Natural killer cell (primary cell): Measurements from ENCODE around the gene SSH2. TPM values are rescaled to one million over a fixed set of nuclear protein-coding genes. Genes with fewer than 3 reads are reported as not detected.

Source experiments
- ATAC-seq, 3 donors: fragments of 150-1000 bp in 2 of 3; fragments of 200-7000 bp in 1 of 3; cut with Tn5 transposase; 1 replicate in 1 of 3; 2 replicates in 2 of 3; pipeline ENCODE4 v1.10.0; 2021; ENCODE audit warnings: mild to moderate bottlenecking in 2 of 3, moderate library complexity in 2 of 3
- DNase-seq, 2 donors: peaks; one replicate each; pipeline versions ENCODE4 v3.0.0 to v3.0.0-alpha.2; 2013 to 2021; ENCODE audit warnings: mixed read lengths in 1 of 2
- H3K27ac ChIP-seq: one replicate; pipeline ENCODE4 v1.5.1; 2013; ENCODE audit warnings: mild to moderate bottlenecking, low read length
- H3K27me3 ChIP-seq: one replicate; pipeline ENCODE4 v1.6.1; 2013; ENCODE audit warnings: low read length; ENCODE audit not compliant: control insufficient read depth, insufficient read depth
- H3K36me3 ChIP-seq: one replicate; pipeline ENCODE4 v1.6.1; 2013; ENCODE audit warnings: low read length; ENCODE audit not compliant: control insufficient read depth, insufficient read depth
- H3K4me1 ChIP-seq: one replicate; pipeline ENCODE4 v1.6.1; 2013; ENCODE audit warnings: low read length; ENCODE audit not compliant: control insufficient read depth, insufficient read depth
- H3K4me3 ChIP-seq: one replicate; pipeline ENCODE4 v1.5.1; 2013; ENCODE audit warnings: low read length
- H3K9me3 ChIP-seq: one replicate; pipeline ENCODE4 v1.6.1; 2013; ENCODE audit warnings: low read length; ENCODE audit not compliant: control insufficient read depth, insufficient read depth
- H3K27ac Mint-ChIP-seq, 2 donors: one replicate each; pipeline ENCODE4 v1.8.0; 2022; ENCODE audit warnings: mild to moderate bottlenecking in 2 of 2, mixed read lengths in 2 of 2, moderate library complexity in 1 of 2
- H3K27me3 Mint-ChIP-seq, 2 donors: one replicate each; pipeline ENCODE4 v1.8.0; 2022; ENCODE audit warnings: low read depth in 2 of 2, mixed read lengths in 2 of 2
- H3K36me3 Mint-ChIP-seq: one replicate; pipeline ENCODE4 v1.8.0; 2022; ENCODE audit warnings: mixed read lengths
- H3K4me1 Mint-ChIP-seq, 2 donors: one replicate each; pipeline ENCODE4 v1.8.0; 2022; ENCODE audit warnings: mixed read lengths in 2 of 2
- H3K4me3 Mint-ChIP-seq: one replicate; pipeline ENCODE4 v1.8.0; 2022; ENCODE audit warnings: mild to moderate bottlenecking, moderate library complexity, mixed read lengths
- H3K9me3 Mint-ChIP-seq, 2 donors: one replicate each; pipeline ENCODE4 v1.8.0; 2022; ENCODE audit warnings: mixed read lengths in 2 of 2
- WGBS: methylation state at CpG from one replicate; pipeline ENCODE4 v1.1.7; 2013; ENCODE audit warnings: missing lambda C conversion rate; ENCODE audit not compliant: insufficient coverage; 5-methylcytosine and 5-hydroxymethylcytosine counted together
- intact Hi-C: fragments of 100-400 bp; cut with micrococcal nuclease; formaldehyde crosslinking; loops from one replicate; pipeline ENCODE4 v1.14.2; 2022
- total RNA-seq, 4 donors: library from RNA; stranded (reverse); fragments of 120-200 nt in 1 of 4; gene quantifications; one replicate each; pipeline versions ENCODE4 v1.2.3 to v1.2.4, GENCODE V29; 2013 to 2022
- TF ChIP-seq, protein P1 (sequence below): fragments of 200-600 bp; IDR thresholded peaks from one replicate; pipeline ENCODE4 v1.8.0; 2022; ENCODE audit warnings: antibody characterized with exemption

SSH2 gene
- total RNA-seq, 3 donors from 2014 or later (not counting 1 experiment from before 2014, with no cell fraction given): 124 to 166 (median 144) TPM

DNA sequence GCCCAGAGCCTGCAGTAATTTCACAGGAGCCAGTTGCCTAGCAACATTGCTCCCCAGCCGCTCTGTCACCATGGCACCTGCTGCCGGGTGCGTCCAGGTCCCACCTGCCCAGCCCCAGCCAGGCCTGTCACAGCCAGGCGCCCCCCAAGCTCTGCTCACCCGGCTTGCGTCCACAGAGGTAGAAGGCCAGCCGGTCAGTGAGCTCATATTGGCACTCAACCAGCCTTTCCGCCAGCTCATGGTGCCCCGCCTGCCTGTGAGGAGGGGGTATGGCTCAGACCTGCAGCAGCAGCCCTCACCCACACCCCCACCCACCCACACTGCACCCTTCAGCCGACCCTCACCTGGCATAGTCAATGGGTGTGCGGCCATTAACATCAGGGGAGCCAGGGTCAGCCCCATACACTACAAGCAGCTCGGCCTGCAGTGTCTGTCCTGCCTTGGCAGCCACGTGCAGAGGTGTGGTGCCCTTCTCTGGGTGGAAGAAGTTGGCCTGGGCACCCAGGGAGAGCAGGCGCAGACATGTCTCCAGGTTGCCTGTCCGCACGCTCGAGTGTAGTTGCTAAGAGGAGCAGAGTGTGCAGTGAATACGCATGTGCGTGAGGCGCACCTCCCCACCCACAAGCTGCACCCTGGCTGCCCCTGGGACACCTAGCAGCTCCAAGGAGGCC is 348.3 kb downstream of the SSH2 start:
- Mint-ChIP-seq H3K9me3 (no peaks in the 10 kb centered on the region), H3K27me3 (no peaks in the 10 kb centered on the region), H3K36me3 (no peaks in the 10 kb centered on the region), H3K4me1 (peaks cover 9 to 30% of the 10 kb centered on the region in 2 donors), H3K27ac (no peak overlapping the region), H3K4me3 (no peak overlapping the region)
- Histone ChIP-seq H3K9me3 (no peaks in the 10 kb centered on the region), H3K27ac (no peak overlapping the region), H3K4me1 (peaks cover 30% of the 10 kb centered on the region), H3K4me3 (no peak overlapping the region), H3K36me3 (peaks cover 46% of the 10 kb centered on the region), H3K27me3 (no peaks in the 10 kb centered on the region)
- TF ChIP-seq, protein P1, sequence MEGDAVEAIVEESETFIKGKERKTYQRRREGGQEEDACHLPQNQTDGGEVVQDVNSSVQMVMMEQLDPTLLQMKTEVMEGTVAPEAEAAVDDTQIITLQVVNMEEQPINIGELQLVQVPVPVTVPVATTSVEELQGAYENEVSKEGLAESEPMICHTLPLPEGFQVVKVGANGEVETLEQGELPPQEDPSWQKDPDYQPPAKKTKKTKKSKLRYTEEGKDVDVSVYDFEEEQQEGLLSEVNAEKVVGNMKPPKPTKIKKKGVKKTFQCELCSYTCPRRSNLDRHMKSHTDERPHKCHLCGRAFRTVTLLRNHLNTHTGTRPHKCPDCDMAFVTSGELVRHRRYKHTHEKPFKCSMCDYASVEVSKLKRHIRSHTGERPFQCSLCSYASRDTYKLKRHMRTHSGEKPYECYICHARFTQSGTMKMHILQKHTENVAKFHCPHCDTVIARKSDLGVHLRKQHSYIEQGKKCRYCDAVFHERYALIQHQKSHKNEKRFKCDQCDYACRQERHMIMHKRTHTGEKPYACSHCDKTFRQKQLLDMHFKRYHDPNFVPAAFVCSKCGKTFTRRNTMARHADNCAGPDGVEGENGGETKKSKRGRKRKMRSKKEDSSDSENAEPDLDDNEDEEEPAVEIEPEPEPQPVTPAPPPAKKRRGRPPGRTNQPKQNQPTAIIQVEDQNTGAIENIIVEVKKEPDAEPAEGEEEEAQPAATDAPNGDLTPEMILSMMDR: no peak
- no peak for ATAC-seq
- no peak for DNase-seq
- 95% methylated on average over 19 of the region's 20 CpGs for WGBS
- intact Hi-C loops: no loop called here

DNA sequence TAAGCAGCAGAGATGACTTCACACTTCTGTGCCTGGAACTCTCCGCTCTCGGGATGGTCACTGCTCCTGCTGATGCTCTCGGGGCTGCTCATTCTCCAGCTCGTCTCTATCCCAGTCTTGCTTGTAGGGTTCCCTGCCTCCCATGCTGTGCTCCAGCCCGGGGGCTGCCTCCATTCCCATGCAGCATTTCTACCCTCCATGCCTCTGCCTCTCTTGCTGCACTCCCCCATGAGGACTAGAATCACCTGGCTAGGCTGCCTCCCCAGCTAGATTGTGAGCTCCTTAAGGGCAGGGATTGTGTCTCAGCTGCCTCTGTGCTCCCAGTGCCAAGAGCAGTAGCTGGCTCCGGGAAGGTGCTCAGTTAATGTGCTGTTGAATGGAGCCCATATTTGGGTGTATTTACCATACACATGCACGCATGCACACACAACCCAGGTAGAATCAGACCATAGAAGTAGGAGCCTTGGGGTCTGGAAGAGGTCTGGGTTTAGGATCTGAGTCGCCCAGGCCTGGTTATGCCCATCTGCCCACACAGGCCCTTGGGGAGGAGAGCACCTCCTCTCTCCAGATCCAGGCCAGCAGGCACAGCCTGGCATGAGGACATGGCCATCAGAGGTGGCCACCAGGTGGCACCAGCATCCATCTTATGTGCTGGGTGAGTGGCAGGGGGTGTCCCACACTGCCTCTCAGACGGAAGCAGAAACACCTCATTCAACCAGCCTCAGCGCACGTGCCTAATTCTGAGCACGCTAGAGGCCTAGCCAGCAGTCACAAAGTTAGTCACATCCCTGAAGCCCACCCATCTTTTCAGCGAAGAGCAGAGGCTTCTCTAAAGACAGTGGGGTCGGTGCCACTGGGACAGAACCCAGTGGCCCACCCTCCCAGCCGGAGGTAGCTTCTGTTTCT is 349.9 kb downstream of the SSH2 start:
- no peak overlapping the region for H3K4me3 ChIP-seq
- peak; percentile 85 to 96 for DNase-seq
- no peaks in the 10 kb centered on the region for H3K36me3 Mint-ChIP-seq
- H3K27ac Mint-ChIP-seq: peak overlapping the region; percentile 37 to 52
- H3K4me1 Mint-ChIP-seq: peaks cover 9 to 24% of the 10 kb centered on the region in 2 donors
- TF ChIP-seq, protein P1: peak; percentile 85
- no peaks in the 10 kb centered on the region for H3K9me3 Mint-ChIP-seq
- no peak overlapping the region for H3K4me3 Mint-ChIP-seq
- WGBS: 66% methylated on average over 15 of the region's 15 CpGs
- peaks cover 60% of the 10 kb centered on the region for H3K36me3 ChIP-seq
- peaks cover 17% of the 10 kb centered on the region for H3K4me1 ChIP-seq
- peak; percentile 97 to 99 (median 99) for ATAC-seq
- H3K27ac ChIP-seq: peak overlapping the region; percentile 21
- no peaks in the 10 kb centered on the region for H3K27me3 ChIP-seq
- no peaks in the 10 kb centered on the region for H3K27me3 Mint-ChIP-seq
- intact Hi-C loops: loop anchor here (1.0 kb wide), 5 partner anchors 9 to 441 kb away; partner anchors contain the start of gene GIT1
- no peaks in the 10 kb centered on the region for H3K9me3 ChIP-seq

DNA sequence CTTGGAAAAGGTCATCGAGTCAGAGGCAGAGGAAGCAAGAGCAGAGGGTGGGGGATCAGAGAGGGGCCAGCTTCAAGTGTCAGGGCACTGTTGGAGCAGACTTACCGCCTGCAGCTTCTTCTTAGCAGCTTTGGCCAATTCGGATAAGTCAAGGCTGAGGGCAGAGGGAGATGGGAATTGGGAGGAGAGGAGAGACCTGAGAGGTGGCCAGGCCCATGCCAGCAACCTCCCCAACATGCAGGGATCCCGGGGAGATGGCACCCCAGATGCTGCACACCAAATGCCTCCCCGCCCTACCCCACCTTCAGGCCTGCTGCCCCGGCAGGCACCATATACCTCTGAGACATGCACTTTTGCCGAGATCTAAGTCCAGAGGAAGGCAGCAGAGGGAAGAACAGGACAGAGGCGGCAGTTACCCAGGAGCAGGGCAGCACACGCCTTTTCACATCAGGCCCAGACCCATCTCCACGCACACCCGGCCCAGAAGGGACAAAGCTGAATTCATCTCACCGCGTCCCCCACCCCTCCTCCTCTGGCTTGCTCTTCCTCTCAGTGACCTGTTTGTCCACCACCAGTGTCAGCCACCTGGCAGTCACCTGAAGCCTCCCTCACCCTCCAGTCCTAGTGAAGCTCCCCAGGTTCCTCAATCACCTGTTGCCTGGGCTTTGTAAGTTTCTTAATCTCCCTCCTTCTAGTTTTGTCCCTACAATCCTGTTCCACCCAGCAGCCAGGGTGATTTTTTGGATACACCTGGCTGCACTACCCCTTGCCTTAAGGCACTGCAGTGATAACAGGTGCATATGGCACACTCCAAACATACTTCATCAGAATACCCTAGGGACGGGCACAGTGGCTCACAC is 351.2 kb downstream of the SSH2 start:
- DNase-seq (no peak), ATAC-seq (no peak)
- no peaks in the 10 kb centered on the region for H3K27me3 Mint-ChIP-seq
- H3K36me3 ChIP-seq: peaks cover 67% of the 10 kb centered on the region
- no peaks in the 10 kb centered on the region for H3K27me3 ChIP-seq
- WGBS: 96% methylated on average over 14 of the region's 14 CpGs
- TF ChIP-seq, protein P1: no peak
- no peak overlapping the region for H3K27ac ChIP-seq
- no peak overlapping the region for H3K27ac Mint-ChIP-seq
- no peaks in the 10 kb centered on the region for H3K36me3 Mint-ChIP-seq
- intact Hi-C loops: no loop called here
- peaks cover 8% of the 10 kb centered on the region for H3K4me1 ChIP-seq
- no peaks in the 10 kb centered on the region for H3K9me3 ChIP-seq
- no peak overlapping the region for H3K4me3 Mint-ChIP-seq
- peaks cover 9 to 12% of the 10 kb centered on the region in 2 donors for H3K4me1 Mint-ChIP-seq
- H3K4me3 ChIP-seq: no peak overlapping the region
- H3K9me3 Mint-ChIP-seq: no peaks in the 10 kb centered on the region
